Activated T-helper 1 cell treated with Interleukin-2 at 50 U/mL for 16 hours (primary cell): ENCODE results near the gene PKHD1.
"Not testable (repeated sequence)": the region's sequence is repeated elsewhere in the genome, so short reads cannot be mapped to it uniquely, and the experiment has no call there.

Experiments
- DNase-seq: peaks from one replicate; pipeline ENCODE4 v3.0.0-alpha.2; 2020; ENCODE audit warnings: low read depth

Gene PKHD1

DNA sequence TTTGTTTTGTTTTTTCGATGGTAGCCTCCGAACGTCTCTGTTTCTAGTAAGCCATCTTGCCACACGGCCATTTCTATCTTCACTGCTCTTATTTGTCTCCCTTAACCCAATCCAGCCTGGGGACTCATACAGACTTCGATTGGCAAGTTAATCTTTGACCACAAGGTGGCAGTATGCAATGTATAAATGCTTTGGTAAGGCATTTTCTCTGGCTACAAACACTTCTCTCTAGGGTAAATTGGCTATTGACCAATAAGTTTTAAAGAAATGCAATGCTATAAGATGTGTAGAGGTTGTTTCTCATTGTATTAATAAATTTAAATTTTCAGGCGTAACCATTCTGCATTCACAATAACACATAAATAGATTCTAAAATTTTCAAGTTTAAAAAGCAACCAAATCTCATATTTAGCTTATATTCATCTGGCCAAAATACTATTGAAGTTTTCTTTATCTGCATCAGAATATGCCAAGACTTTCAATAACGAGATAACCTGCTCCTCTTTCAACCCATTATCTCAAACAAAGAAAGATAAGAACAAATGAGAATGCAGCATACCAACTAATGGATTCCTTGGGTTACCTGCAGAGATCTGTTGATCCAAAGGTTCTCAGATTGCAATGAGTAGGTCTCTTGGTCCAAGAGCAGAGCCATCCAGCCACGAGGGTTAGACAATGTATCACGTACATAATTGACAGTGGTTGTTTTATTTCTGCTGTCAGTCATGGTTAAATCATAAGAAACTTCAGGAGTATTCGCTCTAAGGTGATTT is 231.9 kb downstream of the PKHD1 start:
- DNase-seq, result no peak

DNA sequence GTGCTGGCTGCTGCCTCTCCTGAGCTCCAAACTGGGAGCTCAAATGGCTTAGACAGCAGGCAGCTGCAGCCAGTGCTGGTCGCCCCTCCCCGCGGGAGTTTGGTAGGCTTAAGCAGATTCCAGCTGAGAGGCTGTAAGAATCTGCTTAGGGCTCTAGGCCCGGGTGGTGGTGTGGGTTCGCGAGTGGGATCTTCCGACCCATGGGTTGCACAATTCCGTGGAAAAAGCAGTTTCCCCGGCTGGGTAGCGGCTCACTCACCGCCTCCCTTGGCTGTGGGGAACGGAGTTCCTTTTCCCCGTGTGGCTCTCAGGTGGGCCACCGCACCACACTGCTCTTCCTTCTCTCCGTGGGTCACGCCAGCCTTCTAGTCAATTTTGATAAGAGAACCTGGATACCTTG is 232.5 kb downstream of the PKHD1 start:
- no peak for DNase-seq

DNA sequence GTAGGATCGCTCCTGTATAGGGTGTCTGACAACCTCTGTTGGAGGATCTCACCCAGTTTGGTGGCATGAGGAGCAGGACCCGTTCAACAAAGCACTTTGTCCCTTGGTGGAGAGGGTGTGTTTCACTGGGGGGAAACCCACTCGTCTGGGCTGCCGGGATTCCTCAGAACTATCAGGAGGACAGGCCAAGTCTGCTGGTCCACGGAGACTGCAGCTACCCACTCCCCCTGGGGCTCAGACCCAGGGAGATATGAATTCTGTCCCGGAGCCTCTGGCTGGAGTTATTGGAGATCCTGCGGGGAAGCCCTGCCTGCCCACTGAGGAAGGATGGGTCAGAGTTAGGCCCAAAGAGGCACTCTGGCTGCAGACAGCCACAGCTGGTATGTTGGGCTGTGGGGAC is 233.1 kb downstream of the PKHD1 start:
- no peak for DNase-seq

DNA sequence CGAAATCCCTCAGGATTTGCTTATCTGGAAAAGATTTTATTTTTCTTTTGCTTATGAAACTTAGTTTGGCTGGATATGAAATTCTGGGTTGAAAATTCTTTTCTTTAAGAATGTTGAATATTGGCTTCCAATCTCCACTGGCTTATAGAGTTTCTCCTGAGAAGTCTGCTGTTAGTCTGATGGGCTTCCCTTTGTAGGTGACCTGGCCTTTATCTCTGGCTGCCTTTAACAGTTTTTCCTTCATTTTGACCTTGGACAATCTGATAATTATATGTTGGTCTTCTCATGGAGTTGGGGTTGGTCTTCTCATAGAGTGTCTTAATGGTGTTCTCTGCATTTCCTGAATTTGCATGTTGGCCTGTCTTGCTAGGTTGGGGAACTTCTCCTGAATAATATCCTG is 234.3 kb downstream of the PKHD1 start:
- not testable (repeated sequence) for DNase-seq

DNA sequence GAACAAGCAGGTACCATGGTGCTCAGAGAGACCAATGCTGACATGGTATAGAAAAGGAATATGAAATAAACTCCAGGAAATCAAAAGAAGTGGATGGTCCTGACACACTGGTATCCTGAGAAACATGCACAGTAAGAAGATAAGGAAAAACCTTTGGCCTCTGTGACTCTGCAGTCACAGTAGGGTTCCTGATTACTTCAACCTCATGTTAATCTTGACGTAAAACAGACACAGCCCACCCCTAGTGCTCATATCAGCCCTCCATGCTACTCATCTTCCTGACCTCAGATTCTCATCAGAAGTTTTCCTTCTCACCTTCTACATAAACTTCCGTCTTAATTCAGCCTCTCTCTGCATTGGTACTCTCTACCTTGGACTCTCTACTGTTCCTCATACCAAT is 240.9 kb downstream of the PKHD1 start:
- no peak for DNase-seq

DNA sequence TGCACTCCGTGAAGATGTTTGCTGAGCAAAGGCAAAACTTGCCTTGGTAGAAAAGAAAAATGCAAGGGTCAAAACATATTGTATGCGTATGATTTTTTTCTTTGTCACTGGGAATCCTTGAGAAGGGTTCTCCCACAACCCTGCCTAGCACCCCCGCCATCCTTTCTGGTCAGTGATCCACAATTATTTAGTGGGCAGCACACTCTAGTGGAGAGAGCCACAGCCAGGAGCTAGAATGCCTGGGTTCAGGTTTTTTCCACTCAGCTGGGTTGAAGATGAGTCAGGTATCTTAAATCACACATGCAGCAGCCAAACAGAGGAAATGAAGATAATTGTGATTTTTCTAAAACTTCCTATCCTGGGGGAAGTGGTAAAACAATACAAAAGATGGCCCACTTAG is 243.1 kb downstream of the PKHD1 start:
- no peak for DNase-seq

DNA sequence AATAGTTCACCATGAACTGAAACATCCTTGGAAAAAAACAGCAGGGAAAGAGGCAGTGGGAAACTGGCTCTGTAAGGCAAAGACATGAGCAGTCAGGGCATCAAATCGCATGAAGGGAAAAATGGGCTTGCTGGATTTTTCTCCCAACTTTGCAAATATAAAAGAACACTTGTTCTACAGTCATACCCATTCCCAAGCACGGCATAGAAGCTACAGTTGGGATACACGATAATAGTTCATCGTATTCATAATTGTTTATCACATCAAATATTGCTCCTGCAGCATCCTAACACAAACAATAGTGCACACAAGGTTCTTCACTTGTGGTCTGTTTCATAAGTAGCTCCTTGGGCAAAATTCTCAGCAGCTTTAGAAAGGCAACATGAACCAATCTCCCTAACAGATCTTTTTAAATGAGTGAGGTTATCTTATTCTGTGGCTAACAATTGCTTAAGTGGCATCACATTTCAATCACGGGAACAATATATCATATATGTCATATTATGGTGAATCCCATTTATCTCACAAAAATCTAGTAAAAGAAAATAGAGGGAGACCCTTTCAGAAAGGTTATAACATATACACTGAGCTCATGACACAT is 243.9 kb downstream of the PKHD1 start:
- no peak for DNase-seq

DNA sequence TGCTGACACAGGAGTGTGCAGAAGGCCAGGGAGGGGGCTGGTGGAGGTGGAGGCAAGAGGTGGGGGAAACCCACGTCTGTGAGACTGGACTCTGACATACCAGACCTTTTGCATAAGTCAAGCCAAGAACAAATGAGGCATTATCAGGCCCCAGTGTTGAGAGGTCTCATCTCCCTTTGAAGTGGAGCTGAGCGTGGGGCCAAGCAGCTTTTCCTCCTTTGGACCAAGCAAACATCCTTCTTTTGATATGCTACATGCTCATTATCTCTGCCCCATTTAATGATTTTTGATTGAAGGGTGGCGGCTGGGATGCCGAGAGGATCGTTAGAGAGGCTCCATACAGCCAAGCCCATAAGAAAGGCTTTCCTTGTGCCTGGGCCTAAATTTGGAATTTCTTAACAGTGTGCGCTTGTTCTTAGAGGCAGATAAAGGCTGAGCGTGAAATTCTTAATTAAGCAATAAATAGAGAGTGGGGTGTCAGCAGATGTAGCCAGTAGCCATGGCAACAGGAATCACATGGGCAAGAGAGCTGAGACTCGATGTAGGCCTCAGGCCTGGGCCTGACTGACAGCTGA is 244.5 kb downstream of the PKHD1 start:
- no peak for DNase-seq

DNA sequence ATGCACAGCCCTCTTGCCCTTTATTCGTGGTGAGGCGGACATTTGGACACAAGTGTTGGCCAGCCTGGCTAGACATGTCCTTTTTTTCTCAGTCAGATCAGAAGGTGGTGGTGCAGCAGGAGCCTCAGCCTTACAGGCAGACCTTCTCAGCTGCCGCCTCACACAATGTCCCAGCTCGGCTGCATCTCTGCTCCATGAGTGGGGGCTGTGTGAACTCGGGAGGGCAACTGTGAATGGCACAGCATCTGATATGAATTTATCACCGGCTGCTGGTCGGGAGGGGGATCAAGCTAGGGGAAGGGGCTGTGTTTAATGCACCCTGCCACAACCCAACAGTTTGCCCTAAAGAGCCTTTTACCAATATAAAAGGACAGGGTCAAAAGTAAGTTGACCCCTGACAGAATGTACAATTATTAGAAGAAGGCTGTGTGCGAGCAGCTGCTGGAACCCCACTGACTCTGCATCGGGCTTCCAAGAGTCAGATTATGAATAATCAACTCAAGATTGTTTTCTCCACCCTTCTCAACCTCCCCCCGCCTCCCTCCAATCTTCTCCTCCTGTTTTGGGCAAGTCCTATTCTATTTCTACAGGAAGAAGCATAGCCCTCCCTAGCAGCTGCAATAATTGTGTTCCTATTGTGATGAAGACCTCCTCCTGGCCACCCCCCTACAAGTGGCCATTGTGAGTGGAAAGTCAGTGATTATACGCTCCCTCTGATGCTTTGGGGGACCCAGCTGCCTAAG is 245.2 kb downstream of the PKHD1 start:
- no peak for DNase-seq

DNA sequence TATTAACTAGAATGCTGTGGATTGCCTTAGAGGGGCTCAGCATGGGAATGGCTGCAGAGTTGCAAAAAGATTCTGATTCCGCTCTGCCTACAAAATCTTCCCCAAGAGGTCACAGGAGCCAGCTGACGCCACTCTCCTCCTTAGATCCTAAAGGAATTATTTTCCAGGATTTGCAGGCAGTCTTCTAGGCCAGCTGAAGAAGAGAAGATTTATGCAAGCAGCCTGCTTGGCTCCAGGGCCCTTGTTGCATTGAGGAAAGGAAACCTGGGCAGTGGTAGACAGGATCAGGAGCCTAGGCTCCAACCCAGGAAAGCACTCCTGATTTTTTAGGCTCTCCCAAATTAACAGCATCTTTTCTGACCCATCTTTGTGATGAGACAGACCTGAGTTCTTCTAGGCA is 245.8 kb downstream of the PKHD1 start:
- no peak for DNase-seq

DNA sequence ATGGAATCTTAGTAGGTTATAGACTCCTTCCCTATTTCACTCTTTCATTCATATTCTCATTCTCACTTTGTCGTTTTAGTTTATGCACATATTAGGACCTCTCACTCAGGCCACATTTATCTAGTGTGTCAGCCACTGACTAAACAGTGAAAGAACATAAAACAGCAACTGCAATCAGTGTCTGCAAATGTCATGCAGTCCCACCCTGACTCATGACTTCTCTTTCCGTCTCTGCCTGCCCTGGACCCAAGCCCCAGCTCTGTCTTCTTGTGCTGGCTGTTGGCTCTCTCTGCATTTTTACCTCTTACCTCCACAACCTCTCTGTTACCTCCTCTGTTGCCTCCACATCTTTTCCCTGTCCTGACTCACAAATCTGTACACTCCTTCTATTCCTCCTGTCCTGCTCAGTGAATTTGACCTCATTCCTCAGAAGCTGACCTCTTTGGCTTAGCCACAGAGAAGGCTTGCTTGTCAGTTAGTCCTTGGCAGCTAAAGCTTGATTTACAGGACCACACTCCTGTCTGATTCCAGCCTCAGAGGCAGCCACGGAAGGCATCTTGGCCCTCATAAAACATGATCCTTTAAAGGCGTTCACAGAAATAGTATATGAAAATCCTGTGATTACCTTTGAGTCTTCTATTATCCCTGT is 247.6 kb downstream of the PKHD1 start:
- no peak for DNase-seq

DNA sequence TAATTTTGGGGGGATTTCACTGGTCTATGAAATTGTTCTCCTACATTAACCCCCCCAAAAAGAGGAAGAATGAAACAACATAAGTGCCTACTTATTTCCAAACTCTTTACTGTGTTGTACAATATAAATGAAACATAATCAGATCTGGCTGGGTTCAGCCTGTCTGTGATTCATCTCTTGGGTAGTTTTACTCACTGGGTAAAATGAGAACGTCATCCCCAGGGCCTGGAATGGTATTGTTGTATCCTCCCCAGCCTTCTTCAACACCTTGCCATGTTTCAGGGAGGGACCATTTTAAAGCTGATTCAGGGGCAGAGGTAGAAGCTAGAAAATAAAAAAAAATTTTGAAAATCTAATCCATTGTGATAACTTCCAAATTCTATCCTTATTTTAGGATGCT is 256.7 kb downstream of the PKHD1 start:
- no peak for DNase-seq

DNA sequence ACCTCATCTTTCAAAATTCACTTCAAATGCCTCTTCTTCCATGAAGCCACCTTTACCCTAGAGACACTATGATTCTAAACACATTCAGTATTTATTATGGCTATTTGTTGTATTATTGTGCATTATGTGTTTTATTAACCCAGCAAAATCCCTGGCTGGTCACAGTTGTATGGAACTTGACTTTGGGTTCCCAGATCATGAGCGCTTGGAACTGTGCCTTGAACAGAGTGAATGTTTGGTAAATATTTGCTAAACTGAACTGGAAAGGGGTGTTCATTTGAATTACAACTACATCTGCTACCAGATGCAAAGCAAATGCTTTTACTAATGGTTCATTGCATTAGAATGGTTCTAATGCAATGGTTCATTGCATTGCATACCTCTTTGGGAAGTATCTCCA is 259.8 kb downstream of the PKHD1 start:
- DNase-seq, result no peak

DNA sequence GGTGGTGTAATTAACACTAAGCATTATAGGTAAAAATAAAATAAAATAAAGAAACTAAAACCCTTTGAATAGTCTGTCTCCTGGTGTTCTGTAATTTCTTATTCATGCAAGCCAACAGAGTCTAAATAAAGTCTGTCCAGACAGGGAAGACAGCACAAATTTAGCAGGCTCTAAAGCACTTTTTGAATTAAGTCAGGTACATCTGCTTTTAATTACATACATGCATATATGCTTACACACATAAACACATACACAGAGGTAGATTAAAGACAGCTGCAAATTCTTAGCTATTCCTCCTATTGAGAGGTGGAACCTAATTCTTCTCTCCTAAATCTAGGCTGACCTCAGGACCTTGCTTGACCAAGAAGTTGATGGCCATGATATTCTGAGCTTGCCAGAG is 262.5 kb downstream of the PKHD1 start:
- no peak for DNase-seq

DNA sequence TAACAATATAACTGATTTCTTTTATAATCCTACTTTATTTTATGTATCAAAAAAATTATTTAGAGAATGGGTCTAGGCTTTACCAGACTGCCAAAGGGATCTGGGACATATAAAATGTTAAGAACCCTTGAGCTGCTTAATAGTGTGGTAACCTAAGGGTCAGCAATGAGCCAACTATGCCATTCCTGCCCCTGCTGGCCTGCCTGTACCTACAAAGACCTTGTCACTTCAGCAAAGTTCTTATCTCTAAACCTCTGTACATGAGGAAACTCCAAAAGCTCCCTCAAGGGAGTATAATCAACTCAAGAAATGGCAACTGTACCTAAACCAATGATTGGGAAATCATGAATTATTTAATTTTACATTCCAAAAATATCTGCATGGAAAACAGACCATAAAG is 266.9 kb downstream of the PKHD1 start:
- DNase-seq, result no peak

DNA sequence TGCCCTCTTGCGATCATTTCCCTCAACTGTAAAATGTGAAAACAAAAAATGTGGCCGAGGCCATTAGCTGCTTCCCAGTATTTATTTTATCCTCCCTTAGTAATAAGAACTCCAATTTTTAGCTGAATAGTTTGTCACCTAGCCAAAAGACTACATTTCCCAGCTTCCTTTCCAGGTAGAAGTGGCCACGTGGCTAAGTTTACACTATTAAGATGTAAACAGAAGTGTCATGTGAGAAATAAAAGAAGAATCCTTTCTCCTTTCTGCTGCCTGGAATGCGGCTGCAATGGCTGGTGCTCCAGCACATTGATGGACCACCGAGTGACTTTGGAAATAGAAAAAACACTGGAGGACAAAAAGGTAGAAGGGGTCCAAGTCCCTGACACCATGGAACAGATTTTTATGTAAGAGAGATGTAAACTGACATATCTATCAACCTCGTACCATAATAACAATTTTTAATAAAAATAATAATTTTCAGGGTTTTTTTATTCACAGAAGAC is 268.8 kb downstream of the PKHD1 start:
- DNase-seq, result no peak

DNA sequence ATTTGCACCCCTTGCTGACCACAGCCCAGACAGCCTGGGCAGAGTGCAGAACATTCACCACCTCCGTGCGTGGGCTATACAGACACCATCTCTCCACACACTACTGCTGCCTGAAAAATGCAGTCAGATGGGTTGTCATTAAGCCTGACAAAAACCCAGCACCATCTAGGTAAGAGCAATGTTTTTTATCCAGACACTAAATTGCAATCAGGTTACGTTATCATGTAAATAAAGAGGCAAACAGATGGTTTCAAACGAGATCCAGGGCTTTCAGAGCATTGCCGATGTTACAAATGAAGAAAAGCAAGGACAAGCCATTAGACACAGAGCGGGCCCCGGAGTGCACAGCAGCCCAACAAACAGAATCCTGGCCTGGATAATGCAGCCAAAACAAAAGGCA is 269.6 kb downstream of the PKHD1 start:
- no peak for DNase-seq

DNA sequence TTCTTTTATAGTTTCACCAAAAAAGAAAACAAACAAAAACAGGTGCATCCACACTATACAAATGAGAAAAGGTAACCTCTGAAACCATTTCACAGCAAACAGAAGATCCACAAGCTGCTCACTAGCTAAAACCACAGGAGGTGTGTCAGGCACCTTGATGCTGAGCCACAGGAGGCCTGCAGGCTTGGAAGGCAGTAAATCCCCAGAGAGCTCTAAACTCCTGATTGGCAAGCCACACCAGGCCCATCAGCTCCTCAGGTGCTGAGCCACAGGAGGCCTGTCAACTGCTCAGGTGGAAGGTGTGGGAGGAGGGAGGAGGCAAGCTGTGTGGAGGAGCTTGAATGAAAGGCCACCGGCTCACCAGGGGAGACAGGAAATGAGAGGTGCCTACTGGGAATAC is 273.0 kb downstream of the PKHD1 start:
- DNase-seq, result no peak

DNA sequence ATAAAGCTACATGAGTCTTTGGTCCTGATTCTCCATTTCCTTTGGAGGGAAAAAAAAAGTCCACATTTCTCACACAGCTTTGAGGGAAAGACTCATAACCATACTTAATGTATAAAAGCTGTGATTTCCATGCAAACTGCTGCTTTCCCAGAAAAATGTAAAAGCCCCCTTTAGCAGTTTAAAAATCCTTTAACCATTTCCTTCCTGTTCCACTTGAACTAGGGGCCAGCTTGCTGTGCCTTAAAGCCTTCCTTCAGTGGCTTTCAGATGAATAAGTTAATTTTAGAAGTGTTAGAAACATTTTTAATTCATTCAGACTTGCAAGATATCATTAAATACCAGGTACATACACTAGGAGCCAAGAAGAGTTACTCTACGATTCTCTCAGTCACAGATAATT is 273.5 kb downstream of the PKHD1 start:
- no peak for DNase-seq

DNA sequence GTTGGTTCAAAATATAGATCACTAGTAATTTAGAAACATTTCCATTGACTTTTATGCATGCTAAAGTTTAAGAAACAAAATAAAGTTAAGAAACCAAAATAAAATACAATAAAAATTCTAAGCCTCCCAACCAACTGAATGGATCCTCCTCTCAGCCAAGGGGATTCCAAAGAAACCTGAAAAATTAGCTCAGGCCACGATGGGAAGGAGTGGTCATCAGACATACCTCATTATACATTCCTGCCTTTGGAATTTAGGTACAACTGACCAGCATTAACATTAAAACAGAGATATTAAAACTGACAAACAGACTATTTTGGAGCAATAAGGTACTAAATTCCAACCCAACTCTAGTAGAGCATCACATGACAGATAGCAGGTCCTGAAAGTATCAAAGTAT is 275.2 kb downstream of the PKHD1 start:
- no peak for DNase-seq

DNA sequence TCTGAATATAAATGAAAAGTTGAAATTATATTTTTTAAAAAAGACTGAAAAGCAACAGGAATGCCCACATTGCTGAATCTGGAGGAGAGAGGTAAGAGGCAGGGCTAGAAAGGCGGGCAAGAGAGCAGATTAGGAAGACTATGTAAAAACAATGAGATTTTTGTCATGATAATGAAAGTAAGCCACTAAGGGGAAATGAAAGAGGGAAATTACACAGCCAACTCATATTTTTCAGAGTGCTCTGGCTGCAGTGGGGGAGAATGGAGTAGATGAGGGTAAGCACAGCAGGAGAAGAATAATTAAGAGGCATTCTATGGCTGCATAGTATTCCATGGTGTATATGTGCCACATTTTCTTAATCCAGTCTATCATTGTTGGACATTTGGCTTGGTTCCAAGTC is 281.9 kb downstream of the PKHD1 start:
- no peak for DNase-seq

DNA sequence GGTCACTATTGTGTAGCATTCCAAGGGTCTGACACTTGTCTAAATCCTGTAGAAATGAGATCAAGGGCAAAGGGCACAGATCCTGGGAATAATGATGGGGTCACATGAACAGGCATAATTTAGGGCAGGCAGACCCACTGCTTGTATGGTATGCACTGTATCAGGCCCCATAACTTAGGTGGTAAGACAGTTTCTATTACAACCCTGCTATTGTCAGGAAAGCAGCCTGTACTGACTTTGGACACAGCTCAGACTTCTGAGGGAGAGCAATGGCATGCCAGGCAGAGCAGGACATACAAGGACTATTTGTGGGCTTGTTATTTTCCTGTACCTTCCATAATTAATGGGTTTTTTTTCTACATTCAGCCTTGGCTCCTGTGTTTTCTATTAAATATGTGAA is 286.8 kb downstream of the PKHD1 start:
- DNase-seq, result no peak
